GM19455 (cell line): ENCODE results near the gene AP5Z1.
"Not testable (repeated sequence)": the region's sequence is repeated elsewhere in the genome, so short reads cannot be mapped to it uniquely, and the experiment has no call there.

Experiments used
- ATAC-seq: cut with Tn5 transposase; IDR thresholded peaks from one replicate; pipeline ENCODE4 v1.9.1; 2021; ENCODE audit not compliant: unreplicated experiment

Gene AP5Z1

GRCh38 chr7:4787541-4787940 lies 12.1 kb downstream of the AP5Z1 start:
- ATAC-seq = no peak

- no peak for ATAC-seq
Observed at GRCh38 chr7:4787947-4788626, 12.7 kb downstream of the AP5Z1 start.

GRCh38 chr7:4788627-4789189 lies 13.3 kb downstream of the AP5Z1 start:
- ATAC-seq = no peak

GRCh38 chr7:4789194-4790077 lies 14.0 kb downstream of the AP5Z1 start:
- ATAC-seq = no peak

GRCh38 chr7:4790078-4790465 lies 14.6 kb downstream of the AP5Z1 start:
- no peak for ATAC-seq

GRCh38 chr7:4790516-4790991 lies 15.1 kb downstream of the AP5Z1 start:
- ATAC-seq = no peak

GRCh38 chr7:4791101-4791737 lies 15.8 kb downstream of the AP5Z1 start:
- ATAC-seq = no peak

GRCh38 chr7:4791738-4792536 lies 16.5 kb downstream of the AP5Z1 start:
- no peak for ATAC-seq

GRCh38 chr7:4792537-4793126 lies 17.2 kb downstream of the AP5Z1 start:
- no peak for ATAC-seq

GRCh38 chr7:4793385-4793993 lies 18.1 kb downstream of the AP5Z1 start:
- not testable (repeated sequence) for ATAC-seq

GRCh38 chr7:4794171-4794570 lies 18.7 kb downstream of the AP5Z1 start:
- not testable (repeated sequence) for ATAC-seq

- no peak for ATAC-seq
Observed at GRCh38 chr7:4794591-4795350, 19.3 kb downstream of the AP5Z1 start.

- no peak for ATAC-seq
Observed at GRCh38 chr7:4796453-4796852, 21.0 kb downstream of the AP5Z1 start.

GRCh38 chr7:4797858-4798705 lies 22.7 kb downstream of the AP5Z1 start:
- no peak for ATAC-seq

- no peak for ATAC-seq
Observed at GRCh38 chr7:4798706-4799235, 23.3 kb downstream of the AP5Z1 start.

- no peak for ATAC-seq
Observed at GRCh38 chr7:4799508-4800268, 24.3 kb downstream of the AP5Z1 start.

GRCh38 chr7:4800487-4800886 lies 25.1 kb downstream of the AP5Z1 start:
- ATAC-seq = no peak
